ENCODE results near the gene C2. TPM values are rescaled to one million over a fixed set of nuclear protein-coding genes. Genes with fewer than 3 reads are reported as not detected.

The C2 gene
- total RNA-seq, 1 experiment from 2014 or later: 0.66 TPM

DNA sequence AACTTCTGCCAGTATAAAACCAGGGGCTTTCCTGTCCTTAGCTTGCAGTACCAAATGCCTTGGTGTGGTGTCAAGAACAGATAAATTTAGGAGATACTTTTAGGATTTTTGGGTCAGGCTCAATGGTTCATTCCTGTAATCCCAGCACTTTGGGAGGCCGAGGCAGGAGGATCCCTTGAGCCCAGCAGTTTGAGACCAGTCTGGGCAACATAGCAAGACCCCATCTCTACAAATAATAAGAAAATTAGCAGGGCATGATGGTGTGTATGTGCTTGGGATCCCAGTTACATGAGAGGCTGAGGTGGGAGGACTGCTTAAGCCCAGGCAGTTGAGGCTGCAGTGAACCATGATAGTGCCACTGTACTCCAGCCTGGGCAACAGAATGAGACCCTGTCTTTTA is 22.5 kb upstream of the C2 start:
- DNase-seq: no peak
- no peak overlapping the region for H3K18ac ChIP-seq (ENCODE audit: insufficient read length, low read depth, low read length)
- TF ChIP-seq, protein P1, sequence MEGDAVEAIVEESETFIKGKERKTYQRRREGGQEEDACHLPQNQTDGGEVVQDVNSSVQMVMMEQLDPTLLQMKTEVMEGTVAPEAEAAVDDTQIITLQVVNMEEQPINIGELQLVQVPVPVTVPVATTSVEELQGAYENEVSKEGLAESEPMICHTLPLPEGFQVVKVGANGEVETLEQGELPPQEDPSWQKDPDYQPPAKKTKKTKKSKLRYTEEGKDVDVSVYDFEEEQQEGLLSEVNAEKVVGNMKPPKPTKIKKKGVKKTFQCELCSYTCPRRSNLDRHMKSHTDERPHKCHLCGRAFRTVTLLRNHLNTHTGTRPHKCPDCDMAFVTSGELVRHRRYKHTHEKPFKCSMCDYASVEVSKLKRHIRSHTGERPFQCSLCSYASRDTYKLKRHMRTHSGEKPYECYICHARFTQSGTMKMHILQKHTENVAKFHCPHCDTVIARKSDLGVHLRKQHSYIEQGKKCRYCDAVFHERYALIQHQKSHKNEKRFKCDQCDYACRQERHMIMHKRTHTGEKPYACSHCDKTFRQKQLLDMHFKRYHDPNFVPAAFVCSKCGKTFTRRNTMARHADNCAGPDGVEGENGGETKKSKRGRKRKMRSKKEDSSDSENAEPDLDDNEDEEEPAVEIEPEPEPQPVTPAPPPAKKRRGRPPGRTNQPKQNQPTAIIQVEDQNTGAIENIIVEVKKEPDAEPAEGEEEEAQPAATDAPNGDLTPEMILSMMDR (conservative IDR thresholded peaks at IDR 0.05): no peak
- H3T11ph ChIP-seq (ENCODE audit: low read length): no peak overlapping the region
- Mint-ChIP-seq H3K9me3 (no peaks in the 10 kb centered on the region; a peak in 1 of 5 replicates), H3K27ac (no peak overlapping the region), H3K27me3 (ENCODE audit: low read depth) (no peaks in the 10 kb centered on the region; the same call in none of the 2 replicates), H3K4me1 (peaks cover 17 to 30% of the 10 kb centered on the region in 2 experiments), H3K4me3 (no peak overlapping the region), H3K36me3 (ENCODE audit: insufficient read depth in 1 of 3, low read depth in 3 of 3) (peaks cover 0 to 3% (median under 1%) of the 10 kb centered on the region in 3 experiments; a peak in 4 of 7 replicates)
- H3K23me2 ChIP-seq (ENCODE audit: insufficient read length, low read depth, low read length, poor library complexity, severe bottlenecking): no peaks in the 10 kb centered on the region
- H3K9me3 ChIP-seq (ENCODE audit: control insufficient read depth, low read depth, low read length): no peaks in the 10 kb centered on the region
- H2BK12ac ChIP-seq (ENCODE audit: insufficient read length, low read depth, low read length): no peak overlapping the region
- H4K5ac ChIP-seq (ENCODE audit: insufficient read length, low read depth, low read length): no peak overlapping the region
- H3K4me2 ChIP-seq (ENCODE audit: insufficient read depth, insufficient read length, low read length): no peak overlapping the region
- H2BK20ac ChIP-seq (ENCODE audit: low read depth, low read length, poor library complexity, severe bottlenecking): no peak overlapping the region
- no CpG with 5 or more reads among the region's 1 CpG for whole genome bisulfite sequencing (ENCODE audit: extremely low coverage, insufficient read length, low lambda C conversion rate)
- no peaks in the 10 kb centered on the region for H3K27me3 ChIP-seq (ENCODE audit: insufficient read depth, low read length)
- H3K23ac ChIP-seq (ENCODE audit: insufficient read length, low read depth, low read length): no peak overlapping the region
- no peak overlapping the region for H3K9ac ChIP-seq (ENCODE audit: extremely low read depth, insufficient read length, low read length)
- H2AK5ac ChIP-seq (ENCODE audit: insufficient read length, low read length): no peak overlapping the region
- H4K20me1 ChIP-seq (ENCODE audit: control insufficient read depth, insufficient read depth, insufficient read length): no peaks in the 10 kb centered on the region
- H2BK5ac ChIP-seq (ENCODE audit: insufficient read length, low read length): no peak overlapping the region
- H3K79me2 ChIP-seq (ENCODE audit: insufficient read depth, low read length): no peaks in the 10 kb centered on the region
- no peak overlapping the region for H3K27ac ChIP-seq (ENCODE audit: insufficient read length, low read depth, low read length)
- H3K79me1 ChIP-seq (ENCODE audit: insufficient read depth, low read depth, low read length, poor library complexity, severe bottlenecking): no peaks in the 10 kb centered on the region
- H3K4me1 ChIP-seq (ENCODE audit: insufficient read depth, low read length): no peaks in the 10 kb centered on the region; the same call in 1 of the 2 replicates
- H3K56ac ChIP-seq (ENCODE audit: insufficient read length, low read depth, low read length): no peak overlapping the region
- no peak overlapping the region for H2BK120ac ChIP-seq (ENCODE audit: low read depth, low read length, poor library complexity, severe bottlenecking)
- H2BK15ac ChIP-seq (ENCODE audit: low read depth, low read length): no peak overlapping the region
- no peak overlapping the region for H2AFZ ChIP-seq (ENCODE audit: low read length)
- no peak overlapping the region for H3K4ac ChIP-seq (ENCODE audit: low read depth, low read length)
- H3K14ac ChIP-seq (ENCODE audit: insufficient read depth, low read length): no peak overlapping the region
- H4K8ac ChIP-seq (replicated peaks; ENCODE audit: insufficient read length, low read depth, low read length): no peak overlapping the region
- H4K91ac ChIP-seq (ENCODE audit: insufficient read length, low read depth, low read length): no peak overlapping the region

Data from H9 (cell line).